Occipital lobe (tissue), 2 donors: Measurements from ENCODE around the gene RASSF1. TPM values are rescaled to one million over a fixed set of nuclear protein-coding genes. Genes with fewer than 3 reads are reported as not detected.
"Not testable (repeated sequence)": the region's sequence is repeated elsewhere in the genome, so short reads cannot be mapped to it uniquely, and the experiment has no call there.

Source experiments
- DNase-seq: peaks from one replicate; lab custom pipeline; 2025; lab: John Stamatoyannopoulos, UW
- total RNA-seq: library from RNA; depleted of rRNA; stranded (reverse); fragments of >200 nt; gene quantifications from one replicate; pipeline ENCODE4 v1.2.3, GENCODE V29; 2014

Gene RASSF1
- total RNA-seq, 1 donor from 2014 or later = 7.8 TPM

- DNase-seq = no peak
These were observed 52.1 kb downstream of the RASSF1 start for GRCh38 chr3:50288387-50289007.

GRCh38 chr3:50287262-50287661 lies 53.4 kb downstream of the RASSF1 start:
- no peak for DNase-seq

GRCh38 chr3:50286322-50287227 lies 54.1 kb downstream of the RASSF1 start:
- DNase-seq = no peak

GRCh38 chr3:50284121-50284520 lies 56.5 kb downstream of the RASSF1 start:
- DNase-seq = not testable (repeated sequence)

Other genes starting within 250 kb of the RASSF1 start
- 5.8 TPM for gene SEMA3F, start 185.5 kb downstream of the RASSF1 start, total RNA-seq
- gene GNAT1, start 149.2 kb downstream of the RASSF1 start, total RNA-seq = not detected
- 5.0 TPM for gene SLC38A3, start 135.6 kb downstream of the RASSF1 start, total RNA-seq
- 84.5 TPM for gene GNAI2, start 104.6 kb downstream of the RASSF1 start, total RNA-seq
- 2.3 TPM for gene SEMA3B, start 71.7 kb downstream of the RASSF1 start, total RNA-seq
- gene LSMEM2, start 61.7 kb downstream of the RASSF1 start, total RNA-seq = 0.47 TPM
- 15.1 TPM for gene IFRD2, start 48.4 kb downstream of the RASSF1 start, total RNA-seq
- 6.6 TPM for gene HYAL3, start 41.4 kb downstream of the RASSF1 start, total RNA-seq
- 4.5 TPM for gene NAA80, start 41.4 kb downstream of the RASSF1 start, total RNA-seq
- 0.16 TPM for gene HYAL1, start 37.3 kb downstream of the RASSF1 start, total RNA-seq
- 30.9 TPM for gene HYAL2, start 18.1 kb downstream of the RASSF1 start, total RNA-seq
- 16.2 TPM for gene TUSC2, start 12.6 kb downstream of the RASSF1 start, total RNA-seq
- gene ZMYND10, start 4.9 kb upstream of the RASSF1 start, total RNA-seq = 2.5 TPM
- 19.0 TPM for gene NPRL2, start 9.9 kb upstream of the RASSF1 start, total RNA-seq
- gene CYB561D2, start 10.0 kb upstream of the RASSF1 start, total RNA-seq = 10.0 TPM
- gene TMEM115, start 18.7 kb upstream of the RASSF1 start, total RNA-seq = 19.8 TPM
- 2.2 TPM for gene CACNA2D2, start 162.8 kb upstream of the RASSF1 start, total RNA-seq
- 13.6 TPM for gene C3orf18, start 226.9 kb upstream of the RASSF1 start, total RNA-seq
- gene HEMK1, start 228.7 kb upstream of the RASSF1 start, total RNA-seq = 6.9 TPM